NCI-H2029 treated with DMSO at 0.1 percent for 48 hours (cell line): ENCODE data around the gene TFB1M.
"Not testable (repeated sequence)": the region's sequence is repeated elsewhere in the genome, so short reads cannot be mapped to it uniquely, and the experiment has no call there.

Source experiments
- DNase-seq: peaks from one replicate; lab custom pipeline; 2025; lab: John Stamatoyannopoulos, UW

Gene TFB1M

DNA sequence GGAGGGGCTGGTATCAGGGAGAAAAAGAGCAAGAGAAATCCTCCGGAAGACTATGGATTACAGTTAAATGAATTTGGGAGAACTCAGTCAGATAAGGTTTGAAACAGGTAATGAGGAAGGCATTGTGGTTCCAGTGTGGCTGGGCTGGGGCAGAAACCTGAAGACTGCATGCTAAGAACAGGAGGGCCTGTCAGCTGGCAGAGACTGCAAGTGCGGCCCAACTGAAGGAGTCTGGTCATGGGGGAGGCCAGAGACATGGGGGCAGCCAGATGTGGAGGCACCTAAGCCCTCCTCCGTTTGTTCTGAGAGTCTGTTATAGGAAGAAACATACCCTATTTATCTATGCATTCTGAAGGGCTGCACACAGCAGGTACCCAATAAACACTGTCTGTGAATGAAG is 16.6 kb downstream of the TFB1M start:
- DNase-seq: no peak

DNA sequence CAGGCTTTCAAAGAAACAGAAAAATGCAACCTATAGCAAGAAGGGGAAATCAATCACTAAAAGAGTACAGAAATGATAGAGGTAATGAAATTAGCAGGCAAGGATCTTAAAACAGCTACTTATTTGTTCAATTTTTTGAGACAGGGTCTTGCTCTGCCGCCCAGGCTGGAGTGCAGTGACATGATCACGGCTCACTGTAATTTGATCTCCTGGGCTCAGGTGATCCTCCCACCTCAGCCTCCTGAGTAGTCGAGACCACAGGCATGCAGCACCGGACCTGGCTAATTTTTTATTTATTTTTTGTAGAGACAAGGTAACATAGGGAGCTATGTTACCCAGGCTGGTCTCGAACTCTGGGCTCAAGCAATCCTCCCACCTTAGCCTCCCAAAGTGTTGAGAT is 21.6 kb downstream of the TFB1M start:
- DNase-seq: no peak

DNA sequence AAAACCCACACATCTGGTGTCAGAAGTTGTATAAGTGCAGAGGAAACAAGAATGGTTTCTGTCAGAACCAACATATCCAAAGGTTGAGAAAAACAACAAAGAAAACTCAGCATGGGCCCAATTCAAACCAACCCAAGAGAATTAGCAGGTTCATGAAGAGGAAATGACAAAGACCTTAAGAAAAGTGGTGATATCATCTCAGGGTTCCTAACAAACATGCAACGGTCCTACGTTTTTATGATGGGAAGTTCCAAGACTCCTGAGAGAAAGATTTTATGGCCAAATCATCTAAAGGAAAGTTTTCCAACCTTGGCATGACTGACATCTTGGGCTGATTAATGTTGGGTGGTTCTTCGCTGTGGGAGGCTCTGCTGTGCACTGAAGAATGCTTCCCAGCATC is 23.0 kb downstream of the TFB1M start:
- DNase-seq: no peak

DNA sequence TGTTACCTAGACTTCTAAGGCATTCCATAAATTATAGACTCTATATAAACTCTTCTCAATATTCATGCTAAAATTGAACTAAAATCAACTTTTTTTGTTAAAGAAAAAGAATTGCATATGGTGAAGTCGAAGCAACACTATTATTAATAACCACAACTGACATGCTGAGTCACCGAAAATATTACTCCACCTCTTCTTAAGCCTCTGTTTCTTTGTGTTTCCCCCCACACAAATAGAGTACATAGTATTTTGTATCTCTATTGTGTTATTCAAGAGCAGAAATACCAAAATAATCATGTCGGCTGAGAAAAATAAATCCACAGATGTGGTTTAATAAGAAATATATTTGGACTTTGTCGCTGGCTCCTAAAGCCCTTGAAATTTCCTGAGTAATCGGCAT is 23.8 kb downstream of the TFB1M start:
- no peak for DNase-seq

DNA sequence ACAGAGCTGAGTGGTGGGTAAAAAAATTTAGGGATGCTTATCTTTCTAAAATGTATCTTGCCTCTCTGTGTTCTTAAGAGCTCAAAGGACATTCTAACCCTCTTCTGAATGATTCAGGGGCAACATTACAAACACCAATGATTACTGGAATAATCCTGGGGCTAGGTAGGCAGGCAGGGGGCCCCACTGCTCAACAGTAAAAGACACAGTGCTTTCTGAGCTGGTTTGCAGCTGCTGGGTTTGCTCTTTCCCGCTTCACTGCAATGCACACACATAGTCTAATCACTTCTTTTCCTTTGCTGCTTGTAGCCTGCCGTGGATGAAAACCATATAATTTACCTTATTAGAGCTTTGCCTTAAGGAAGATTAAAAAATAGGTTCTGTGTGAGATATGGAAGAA is 26.5 kb downstream of the TFB1M start:
- no peak for DNase-seq

DNA sequence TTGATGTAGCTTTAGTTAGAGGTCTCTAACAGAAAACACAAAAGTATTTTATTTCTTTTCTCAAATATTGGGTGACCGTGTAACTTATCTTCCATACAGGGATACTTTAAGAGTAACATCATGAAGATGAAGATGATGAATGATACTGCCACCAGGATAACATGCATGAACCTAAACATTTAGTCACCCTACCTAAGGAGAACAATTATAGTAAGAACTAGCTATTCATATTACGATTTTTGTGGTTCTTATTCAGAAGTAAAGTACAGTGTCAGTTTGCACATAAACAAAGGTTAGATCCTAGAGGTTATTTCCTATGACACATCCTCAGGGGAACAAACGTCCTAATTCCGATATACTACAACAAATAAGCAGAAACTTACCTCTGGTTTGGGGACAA is 29.5 kb downstream of the TFB1M start:
- DNase-seq: no peak

DNA sequence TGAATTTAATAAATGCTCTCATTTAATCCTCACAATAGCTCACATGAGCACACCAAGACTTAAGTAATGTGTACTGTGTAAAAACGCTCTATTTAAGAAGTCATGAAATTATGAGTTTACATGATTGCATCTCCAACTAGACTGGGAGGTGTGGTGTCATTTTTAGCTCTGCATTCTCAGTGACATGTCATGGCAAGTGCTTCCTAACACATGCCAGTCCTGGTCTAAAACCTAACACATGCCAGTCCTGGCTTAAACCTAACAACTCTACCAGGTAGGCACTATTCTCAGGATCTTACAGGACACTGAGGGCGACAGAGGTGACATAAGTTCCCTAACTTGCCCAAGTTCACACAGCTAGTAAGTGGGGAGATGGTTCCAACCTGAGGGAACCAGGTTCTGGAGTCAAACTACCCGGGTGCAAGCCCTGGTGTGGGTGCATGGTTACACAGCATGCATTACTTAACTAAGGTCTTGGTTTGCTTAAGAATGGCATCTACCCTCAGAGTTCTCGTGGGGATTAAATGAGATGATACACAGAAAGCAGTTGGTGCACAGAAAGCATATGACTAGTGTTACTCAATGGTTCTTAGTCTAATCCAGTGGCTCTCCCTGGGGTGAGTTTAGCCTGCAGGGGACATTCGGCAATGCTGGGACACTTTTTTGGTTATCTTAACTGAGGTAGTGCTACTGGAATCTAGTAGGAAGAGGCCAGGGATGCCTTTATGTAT is 35.8 kb downstream of the TFB1M start:
- DNase-seq: no peak

DNA sequence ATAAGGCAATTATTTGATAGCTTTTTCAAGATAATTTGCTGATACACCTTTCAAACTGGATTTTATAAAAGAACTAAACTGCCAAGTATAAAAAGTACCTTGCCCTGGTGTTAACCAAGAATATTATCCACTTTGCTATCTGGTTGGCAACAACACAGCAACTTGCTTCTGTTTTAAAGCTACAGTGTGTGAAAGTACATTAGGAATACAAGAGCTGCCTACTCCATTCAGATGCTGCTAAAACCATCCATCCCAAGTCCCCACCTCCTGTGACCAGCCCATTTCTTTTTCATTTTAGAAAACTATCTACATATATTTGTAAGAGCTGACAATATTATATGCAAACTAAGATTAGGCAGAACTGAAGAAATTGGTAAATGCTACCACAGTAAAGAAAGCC is 37.6 kb downstream of the TFB1M start:
- no peak for DNase-seq

DNA sequence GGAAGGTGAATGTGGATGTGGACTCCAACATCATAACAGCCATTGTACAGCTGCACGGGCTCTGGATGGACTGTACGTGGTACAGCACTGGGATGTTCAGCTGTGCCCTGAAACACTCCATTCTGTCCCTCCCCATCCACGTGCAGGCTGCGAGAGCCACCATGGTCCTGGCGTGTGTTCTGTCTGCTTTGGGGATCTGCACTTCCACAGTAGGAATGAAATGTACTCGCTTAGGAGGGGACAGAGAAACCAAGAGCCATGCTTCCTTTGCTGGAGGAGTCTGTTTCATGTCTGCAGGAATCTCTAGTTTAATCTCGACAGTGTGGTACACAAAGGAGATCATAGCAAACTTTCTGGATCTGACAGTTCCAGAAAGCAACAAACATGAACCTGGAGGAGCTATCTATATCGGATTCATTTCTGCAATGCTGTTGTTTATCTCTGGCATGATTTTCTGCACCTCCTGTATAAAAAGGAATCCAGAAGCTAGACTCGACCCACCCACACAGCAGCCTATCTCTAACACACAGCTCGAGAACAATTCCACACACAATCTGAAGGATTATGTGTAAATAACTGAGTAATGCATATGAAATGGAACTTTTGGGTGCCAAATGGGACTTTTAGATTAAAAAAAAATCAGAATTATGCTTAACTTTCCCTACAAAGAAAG is 38.3 kb downstream of the TFB1M start:
- no peak for DNase-seq

DNA sequence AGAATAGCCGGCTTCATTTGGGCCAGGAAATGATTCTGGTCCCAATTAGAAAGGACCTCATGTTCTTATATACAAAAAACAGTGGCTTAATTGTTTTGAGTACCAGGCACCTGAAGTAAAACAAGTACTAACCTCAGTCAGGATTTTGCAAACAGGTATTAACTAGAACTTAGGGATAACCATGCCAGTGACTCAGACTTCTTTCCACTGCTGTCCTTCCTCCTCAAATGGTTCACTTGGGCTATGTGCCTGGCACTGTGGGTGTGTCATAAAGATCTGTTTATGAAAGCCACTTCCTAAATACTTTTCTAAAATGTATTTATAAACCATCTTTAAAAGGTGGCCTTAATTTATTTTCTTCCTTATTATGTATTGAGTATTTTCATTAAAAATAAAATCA is 39.8 kb downstream of the TFB1M start:
- no peak for DNase-seq

DNA sequence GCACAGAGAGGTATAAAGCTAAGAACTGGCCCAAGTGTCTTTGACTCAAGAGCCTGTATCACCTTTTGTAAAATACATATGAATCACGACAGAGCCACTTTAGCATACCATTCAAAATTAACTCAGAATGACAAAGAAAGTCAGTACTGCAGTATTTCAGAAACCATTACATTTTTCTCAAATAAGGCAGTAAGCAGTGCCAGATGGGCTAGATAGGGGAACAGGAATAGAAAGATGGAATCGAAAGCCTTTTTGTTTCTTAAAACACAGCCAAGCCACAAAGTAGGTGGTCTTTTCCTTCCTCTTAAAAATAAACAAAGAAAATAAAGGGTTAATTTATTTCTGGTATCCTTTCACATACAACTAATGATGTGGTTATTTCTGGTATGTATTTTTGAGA is 40.2 kb downstream of the TFB1M start:
- DNase-seq: no peak

DNA sequence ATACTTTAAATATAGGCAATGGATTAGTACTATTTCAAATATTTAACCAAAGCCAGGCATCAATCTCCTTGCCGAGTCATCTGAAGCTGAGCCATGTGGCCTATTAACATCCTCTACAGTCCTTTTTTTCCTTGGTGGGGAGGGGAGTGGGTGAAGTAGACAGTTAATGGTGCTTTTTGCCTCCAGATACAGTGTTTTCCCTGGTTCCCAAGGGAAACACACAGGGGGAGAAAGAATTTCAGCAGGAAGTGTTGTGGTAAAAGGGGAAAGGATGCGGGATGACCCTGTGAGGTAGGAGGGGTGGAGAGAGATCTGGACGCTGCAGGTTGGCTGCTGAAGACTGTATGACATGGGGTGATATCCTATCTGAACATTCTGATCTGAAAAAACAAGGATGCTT is 40.9 kb downstream of the TFB1M start:
- no peak for DNase-seq

DNA sequence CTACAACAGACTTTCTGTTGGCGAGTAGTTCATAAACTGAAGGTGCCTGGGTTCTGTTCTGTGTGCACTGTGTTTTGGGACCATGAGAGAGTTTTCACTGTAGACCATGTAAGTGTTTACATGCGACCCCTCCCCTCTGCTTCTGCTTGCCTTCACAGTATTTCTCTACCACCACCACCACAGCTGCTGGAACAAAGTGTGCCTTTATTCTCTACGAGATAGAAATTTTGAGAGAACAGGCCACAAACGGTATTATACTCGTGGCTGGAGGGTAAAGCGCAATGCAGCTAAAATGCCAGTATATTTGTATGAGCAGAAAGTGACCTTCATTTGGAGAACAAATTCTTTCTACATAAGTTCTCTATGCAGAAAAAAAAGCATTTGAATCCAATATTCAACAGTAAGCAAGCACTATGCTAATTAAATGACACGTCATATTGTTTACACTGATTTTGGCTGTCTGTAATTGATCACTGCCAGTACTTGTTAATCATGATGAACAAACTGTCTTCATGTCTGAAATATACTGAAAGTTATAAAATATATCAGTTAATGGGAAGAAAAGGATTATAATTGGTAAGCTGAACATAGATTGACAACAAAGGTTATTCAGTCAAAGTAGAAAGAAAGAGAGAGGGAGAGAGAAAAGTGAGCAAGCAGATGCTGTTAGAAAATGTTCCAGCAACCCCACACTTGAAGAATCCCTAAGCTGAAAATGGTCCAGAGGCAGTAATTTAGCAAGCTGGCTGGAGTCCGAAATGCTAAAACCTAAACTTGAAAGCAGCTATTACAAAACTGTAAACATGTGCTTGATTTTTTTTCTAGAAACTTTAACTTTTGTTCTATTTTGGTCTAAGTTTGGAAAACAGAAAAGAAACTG is 41.7 kb downstream of the TFB1M start:
- no peak for DNase-seq

DNA sequence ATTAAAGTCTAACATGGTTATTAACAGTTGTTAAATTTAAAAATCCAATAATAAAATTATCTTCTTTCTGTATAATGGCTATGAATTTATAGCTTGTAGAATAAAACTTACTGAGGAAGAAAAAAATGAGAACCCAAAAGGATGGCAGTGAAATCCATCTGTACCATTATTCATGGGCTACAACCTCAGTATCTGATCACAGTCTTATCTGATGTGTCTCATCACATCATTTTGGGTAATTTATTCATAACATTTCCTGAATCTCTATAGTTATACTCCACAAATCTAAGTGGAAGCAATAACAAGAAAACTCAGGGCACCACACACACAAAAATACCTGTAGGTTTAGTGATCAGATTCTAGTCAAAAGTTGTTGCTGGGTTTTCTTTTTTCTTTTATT is 43.1 kb downstream of the TFB1M start:
- no peak for DNase-seq

DNA sequence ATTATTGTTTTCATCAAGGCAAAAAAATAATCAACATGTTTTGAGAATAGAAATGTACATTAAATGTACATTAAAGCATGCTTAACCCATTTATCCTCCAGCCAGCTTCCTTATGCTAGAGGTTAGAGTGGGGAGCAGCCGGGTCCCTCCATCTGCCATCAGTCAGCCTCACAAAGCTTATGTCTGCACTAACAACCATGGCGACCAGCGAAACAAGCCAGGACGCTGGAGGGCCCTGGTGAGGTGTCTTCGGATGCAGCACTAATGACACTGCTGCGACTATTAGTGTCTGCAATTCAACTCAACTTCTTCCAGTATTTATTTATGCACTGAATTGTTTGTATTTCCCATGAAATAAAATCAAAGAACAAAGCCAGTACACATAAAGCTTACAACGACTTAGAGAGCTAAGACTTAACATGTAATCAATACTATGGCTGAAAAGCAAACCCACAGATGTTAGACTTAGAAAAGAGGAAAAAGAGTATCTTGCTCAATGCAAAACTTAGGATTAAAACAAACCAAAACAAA is 43.7 kb downstream of the TFB1M start:
- DNase-seq: no peak

DNA sequence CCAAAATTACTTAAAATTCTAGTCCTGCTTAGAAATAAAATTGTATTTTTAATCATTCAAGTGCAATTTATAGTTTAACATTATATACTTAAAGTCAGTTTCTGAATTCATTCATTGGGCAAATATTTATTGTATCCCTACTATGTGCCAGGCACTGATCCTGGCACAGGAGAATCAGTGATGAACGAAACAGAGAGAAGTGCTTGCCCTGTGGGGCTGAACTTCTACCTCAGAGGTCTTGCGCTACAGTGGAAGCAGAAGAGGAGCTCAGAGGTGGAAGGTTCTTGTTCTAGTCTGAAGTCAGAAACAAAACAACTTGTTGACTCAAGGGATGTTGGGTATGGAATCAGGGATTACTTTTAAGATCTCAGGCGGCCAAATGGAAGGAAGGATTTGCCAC is 44.5 kb downstream of the TFB1M start:
- no peak for DNase-seq

DNA sequence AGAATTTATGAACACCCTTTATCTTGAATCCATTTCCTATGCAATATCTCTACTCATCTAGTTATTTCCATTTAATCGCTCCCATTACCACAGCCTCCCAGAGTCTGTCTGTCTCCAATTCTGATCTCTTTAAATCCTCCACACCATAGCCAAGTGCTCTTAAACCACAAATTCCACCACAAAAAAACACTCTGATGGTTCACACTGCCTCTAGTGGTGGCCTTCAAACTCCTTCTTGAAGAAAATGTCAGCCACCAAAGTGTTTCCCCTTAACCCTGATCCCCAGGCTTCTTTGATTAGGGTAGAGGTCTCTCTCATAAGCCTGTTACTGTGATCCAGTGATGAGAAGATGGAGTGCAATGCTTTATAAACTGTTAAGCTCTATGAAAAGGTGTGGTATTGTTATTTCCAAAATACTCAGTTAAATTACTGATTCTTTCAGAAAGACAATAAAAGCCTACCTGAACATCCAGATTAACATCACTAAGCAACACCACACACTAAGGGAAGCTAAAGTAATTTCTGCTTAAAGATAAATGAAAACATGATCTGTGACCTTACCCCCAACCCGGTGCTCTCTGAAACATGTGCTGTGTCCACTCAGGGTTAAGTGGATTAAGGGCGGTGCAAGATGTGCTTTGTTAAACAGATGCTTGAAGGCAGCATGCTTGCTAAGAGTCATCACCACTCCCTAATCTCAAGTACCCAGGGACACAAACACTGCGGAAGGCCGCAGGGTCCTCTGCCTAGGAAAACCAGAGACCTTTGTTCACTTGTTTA is 46.0 kb downstream of the TFB1M start:
- not testable (repeated sequence) for DNase-seq

DNA sequence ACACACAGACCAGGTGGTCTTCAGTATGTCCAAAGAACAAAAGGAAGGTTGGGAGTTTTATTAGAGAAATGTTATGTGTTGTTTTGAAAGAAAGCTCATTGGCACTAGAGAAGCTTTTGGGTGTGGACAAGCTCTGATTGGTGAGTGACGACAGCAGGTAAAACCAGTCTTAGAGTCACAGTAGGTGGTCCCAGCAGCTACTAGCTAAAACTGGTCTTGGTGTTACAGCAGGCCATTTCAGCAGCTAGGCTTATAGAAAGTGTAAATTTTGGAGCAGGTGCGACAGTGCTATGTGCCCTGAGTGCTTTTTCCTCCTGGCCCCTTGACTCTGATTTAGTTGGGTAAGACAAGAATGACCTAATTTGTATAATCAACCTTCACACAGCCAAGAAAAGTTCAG is 46.9 kb downstream of the TFB1M start:
- no peak for DNase-seq

DNA sequence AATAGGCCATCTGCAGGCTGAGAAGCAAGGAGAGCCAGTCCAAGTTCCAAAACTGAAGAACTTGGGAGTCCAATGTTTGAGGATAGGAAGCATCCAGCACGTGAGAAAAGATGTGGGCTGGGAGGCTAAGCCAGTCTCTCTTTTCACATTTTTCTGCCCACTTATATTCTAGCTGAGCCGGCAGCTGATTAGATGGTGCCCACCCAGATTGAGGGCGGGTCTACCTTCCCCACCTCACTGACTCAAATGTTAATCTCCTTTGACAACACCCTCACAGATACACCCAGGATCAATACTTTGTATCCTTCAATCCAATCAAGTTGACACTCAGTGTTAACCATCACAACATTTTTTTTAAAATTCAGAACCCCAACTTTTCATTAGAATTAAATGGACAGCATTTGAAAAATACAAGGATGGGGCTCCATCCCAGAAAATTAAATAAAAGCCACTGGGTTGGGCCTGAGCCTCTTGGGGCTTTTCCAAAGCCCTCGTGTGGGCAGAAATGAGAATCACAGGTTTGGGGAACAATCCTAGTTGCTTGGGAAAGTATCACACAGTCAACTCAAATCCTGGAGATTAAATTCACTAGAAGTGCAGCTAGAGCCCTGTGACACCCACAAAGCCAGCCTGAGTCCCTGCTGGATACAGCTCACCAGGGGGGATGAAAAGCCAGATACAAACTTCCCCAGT is 48.3 kb downstream of the TFB1M start:
- no peak for DNase-seq

DNA sequence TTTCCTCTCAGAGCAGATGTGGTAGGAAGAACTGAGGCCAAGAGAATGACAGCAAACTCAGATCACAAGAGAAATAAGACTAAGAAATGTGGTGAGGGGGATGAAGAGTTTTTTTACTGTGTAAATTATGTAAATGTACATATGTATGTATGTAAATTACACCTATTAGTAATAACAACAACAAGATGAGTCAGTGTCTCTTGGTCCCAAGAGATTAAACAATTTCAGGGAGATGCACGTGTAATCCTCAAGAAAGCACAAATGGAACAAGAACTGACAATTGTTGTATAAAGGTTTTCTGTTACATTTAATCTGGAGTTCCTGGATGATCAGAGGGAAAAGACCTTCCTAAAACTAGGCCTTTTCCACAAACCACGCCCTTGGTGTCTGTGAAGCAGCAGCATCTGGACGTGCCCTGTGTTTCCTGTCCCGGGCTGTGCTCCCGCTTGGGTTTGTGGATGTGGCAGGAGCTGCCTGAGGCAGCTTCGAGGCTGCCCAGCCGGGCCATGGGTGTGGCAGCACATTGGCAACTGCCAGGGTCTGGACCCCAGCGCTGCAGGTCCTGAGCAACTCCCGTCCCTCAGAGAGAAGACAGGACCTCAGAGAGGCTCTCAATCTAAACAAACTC is 49.5 kb downstream of the TFB1M start:
- DNase-seq: no peak
